HG03280 (cell line): ENCODE measurements around the gene EEFSEC.

Source experiments
- ATAC-seq: cut with Tn5 transposase; IDR thresholded peaks from one replicate; pipeline ENCODE4 v1.9.1; 2021; ENCODE audit warnings: mild to moderate bottlenecking, moderate library complexity; ENCODE audit not compliant: unreplicated experiment

The EEFSEC gene

DNA sequence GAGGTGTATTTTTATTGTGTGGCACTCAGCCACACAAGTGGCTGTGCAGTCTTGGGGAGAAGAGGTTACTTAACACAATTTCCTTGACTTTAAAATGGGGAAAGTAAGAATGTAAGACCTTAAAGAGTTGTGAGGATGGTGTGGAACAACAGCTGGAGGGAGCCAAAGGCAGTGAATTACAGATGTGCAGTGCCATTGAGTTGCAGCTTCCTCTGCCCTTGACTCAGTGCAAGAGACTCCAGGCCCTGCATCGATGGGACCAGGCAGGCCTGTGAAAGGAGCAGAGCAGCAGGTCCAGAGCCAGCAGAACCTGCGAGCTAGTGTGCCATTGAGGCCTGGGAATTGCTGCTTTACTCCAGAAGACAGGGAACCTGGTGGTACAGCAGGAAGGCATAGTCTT is 27.2 kb downstream of the EEFSEC start:
- ATAC-seq: no peak

DNA sequence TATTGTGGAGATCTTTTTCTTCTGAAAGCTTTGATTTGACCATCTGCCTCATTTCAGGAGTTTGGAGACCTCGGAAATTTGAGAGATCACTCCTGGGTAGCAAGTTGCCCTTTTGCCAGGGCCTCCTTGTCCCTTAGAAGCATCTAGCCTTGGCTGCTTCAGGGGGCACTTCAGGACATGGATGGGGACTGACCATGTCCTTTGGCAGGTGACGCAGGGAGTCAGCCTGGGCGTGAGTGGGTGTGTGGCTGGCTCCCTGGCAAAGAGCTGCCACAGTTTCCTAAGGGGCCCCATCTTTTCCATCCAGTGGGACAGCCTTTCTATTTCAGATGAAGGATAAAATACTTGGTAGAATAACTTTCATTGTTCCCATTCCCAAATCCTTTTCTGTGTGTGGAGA is 27.6 kb downstream of the EEFSEC start:
- ATAC-seq: no peak

DNA sequence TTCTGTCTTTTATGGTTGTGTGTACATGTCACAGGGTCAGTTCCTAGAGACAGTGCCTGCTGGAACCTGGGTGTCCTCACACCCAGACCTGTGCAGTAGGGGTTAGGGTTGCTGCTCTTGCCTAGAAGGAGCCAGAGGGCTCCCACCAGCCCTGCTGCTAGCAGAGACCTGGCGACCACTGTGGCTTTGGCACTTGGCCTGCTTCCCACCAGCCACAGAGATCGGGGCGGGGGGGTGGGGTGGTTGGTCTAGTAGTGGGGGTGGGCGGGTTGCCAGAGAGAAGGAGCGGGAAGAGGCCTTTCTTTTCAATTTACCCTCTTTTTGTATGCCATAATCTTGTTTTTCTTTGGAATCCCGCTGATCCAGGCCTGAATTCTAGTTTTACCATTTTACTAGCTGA is 29.4 kb downstream of the EEFSEC start:
- no peak for ATAC-seq

DNA sequence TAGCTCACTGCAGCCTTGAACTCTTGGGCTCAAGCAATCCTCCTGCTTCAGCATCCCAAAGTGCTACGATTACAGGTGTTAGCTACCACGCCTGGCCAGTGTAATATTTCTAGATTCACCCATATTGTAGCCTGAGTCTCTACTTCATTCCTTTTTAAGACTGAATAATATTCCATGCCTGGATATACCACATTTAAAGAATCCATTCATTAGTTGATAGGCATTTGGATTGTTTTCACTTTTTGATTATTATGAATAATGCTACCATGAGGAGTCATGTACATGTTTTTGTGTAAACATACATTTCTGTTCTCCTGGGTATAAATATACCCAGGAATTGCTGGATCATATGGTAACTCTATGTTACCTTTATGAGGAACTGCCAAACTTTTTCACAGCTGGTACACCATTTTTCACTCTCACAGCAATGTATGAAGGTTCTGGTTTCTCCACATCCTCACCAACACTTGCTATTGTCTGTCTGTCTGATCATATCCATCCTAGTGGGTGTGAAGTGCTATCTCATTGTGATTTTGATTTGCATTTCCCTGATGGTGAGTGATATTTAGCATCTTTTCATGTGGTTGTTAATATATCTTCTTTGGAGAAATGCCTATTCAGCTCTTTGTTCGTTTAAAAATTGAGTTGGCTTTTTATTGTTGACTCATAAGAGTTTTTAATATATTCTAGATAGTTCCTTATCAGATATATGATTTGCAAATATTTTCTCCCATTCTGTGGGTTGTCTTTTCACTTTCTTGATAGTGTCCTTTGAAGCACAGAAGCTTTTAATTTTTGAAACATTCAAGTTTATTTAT is 32.6 kb downstream of the EEFSEC start:
- ATAC-seq: no peak

DNA sequence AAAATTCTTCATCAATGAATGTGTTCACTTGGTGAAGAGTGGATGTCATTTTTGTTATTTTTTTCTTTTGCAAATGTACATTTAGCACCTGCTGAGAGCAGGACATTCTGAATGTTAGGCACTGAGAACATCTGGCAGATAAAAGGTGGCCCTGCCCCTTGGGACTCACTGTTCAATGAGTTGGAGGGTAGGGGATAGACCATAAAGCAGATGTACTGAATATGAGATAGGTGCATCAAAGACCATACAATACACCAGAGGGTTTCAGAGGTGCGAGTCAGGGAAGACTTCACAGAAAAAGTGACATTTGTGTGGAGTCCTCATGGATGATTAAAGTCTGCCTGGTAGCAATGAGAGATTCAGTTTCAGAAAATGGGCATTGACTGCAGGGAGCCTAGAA is 34.2 kb downstream of the EEFSEC start:
- ATAC-seq: no peak

DNA sequence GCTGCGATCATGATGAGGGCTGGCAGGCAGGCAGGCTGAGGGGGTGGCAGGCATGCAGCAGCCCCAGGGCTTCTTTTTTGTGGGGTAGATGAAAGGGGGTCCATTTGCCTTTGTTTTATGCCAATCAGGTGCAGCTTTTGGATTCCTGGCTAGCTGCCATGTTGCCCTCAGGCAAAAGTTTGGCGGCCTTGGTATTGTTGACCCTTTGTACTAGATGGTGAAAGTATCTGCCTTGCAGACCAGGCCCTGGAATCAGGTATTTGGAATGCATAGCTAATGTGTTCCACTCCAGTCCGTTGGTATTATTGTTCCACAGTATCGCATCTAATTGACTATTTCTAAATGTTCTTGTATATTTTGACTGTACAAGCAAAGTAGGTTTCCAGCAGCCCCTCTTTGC is 35.0 kb downstream of the EEFSEC start:
- no peak for ATAC-seq

DNA sequence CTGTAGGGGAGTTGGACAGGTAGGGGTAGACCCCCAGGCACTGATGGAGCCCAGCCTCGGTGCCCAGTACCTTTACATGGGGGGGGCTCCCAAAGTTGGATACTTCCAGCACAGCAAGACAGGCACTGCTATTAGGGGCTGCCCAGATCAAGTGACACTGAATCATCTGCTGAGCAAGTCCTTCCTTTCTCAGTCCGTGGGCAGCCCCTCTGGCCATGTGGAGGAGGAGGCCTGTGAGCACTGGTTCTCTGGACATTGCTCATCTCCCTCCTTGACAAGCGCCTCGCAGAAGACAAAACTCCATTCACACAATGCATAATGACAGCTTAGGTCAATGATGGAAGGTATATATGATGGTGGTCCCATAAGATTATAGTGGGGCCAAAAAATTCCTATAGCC is 35.7 kb downstream of the EEFSEC start:
- ATAC-seq: no peak

DNA sequence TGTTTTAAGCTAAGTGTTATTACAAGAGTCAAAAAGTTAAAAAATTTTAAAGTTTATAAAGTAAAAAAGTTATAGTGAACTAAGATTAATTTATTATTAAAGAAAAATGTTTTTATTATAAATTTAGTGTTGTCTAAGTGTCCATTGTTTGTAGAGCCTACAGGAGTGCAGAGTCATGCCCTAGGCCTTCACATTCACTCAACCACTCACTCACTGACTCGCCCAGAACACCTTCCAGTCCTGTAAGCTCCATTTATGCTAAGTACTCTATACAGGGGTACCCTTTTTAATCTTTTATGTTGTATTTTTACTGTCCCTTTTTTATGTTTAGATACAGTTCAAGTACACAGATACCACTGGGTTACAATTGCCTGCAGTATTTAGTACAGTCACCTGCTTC is 37.2 kb downstream of the EEFSEC start:
- ATAC-seq: no peak

DNA sequence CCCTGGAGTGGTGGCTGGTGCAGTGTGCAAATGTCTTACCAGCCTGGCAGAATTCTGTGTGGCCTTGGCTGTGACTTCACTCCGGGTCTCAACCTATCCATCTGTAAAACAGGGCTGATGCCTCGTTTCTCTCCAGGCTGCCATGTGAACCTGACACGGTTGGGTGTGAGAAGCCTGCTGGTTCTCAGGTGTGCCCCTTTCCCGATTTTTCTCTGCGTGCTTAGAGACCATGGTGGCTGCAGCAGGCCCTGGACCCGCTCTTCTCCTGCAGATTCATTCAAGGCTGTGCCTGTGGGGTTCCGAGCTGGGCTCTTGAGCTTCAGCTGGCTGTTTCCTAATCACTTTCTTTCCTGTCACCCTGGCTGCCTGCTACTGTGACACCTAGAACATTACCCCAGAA is 38.9 kb downstream of the EEFSEC start:
- no peak for ATAC-seq

DNA sequence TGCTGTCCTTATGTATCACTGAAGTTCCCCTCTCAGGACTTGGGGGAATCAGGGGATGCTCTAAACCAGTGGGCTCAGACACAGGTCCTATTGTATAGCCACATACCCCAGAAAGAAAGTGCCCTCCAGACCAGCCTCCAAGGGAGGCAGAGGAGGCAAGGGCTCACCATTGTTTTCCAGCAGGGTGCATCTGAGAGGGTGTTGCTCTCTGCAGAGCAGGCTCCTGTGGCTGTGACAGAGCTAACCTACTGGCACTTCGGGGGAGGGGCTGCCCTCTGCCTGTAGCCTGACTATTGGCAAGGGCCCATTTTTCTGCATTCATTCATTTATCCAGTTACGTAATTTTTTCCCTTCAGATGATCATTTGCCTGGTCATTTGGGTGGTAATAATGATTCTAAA is 39.9 kb downstream of the EEFSEC start:
- no peak for ATAC-seq

DNA sequence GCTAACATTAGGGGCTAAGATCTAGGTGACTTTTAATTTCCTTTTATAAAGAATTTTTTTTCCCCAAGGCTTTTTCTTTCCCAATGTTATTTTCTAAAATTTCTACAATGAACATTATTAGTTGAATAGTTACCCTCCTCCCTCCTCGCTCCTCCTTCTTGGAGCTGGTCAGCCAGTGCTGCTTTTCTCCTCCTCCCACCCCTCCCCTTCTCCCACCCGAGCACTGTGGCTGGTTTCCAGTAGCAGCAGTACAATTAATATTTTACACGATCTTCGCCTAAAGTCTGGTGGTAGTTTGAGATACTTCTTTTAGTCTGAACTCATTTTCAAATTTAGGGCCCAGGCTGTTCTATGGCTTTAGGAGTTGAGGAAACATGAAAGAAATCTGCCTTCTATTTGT is 41.6 kb downstream of the EEFSEC start:
- no peak for ATAC-seq

DNA sequence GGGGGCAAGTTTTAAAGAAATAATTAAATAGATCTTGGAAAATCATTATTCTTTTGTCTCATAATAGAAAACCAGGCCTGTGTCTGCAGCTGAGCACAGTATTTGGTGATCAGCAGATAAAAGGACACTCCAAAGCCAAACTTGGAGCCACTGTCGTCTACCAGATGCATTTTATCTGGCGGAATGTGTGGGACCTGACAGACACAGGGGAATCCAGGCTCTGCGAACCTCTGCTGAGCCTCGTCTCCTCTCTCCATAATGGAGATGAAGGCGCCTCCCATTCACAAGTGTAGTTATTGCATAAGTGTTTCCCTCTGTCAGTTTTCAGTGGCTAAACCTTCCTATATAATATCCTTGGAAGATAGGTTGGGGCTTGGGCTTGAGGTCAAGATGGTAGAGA is 42.1 kb downstream of the EEFSEC start:
- no peak for ATAC-seq

DNA sequence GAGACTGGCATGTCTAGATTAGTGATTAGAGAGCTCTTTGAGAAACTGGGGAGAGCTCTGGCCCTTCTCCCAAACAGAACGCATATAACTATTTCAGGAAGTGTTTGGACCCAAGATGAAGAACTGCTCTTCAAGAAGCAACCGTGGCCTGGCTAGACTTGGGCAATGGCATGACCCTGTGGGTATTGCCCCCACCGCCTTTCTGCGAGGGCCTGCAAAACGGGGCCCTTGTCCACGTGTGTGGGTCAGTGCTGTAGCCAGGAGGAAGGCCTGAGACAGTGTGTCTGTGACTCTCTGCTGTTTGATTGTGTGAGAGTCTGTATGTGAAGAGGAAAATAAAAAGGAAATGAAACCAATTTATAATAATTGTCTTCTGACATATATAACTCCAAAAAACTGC is 42.5 kb downstream of the EEFSEC start:
- no peak for ATAC-seq

DNA sequence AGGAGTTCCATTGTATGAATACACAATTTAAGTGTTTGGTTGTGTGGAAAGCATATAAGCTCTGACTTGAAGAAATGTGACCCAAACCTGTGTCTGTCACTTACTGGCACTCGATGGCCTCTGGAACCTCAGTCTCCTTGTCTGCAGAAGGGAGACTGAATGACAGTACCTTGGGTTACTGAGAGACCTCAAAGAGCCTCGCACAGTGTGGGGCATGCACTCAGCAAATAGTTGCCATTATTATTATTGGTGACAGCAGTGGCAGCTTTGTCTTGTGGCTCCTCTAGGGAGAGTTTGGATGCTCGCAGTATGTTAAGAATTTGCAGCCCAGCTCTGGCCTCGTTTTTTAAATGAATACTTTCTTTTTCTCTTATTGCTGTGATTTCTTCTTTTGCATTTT is 43.4 kb downstream of the EEFSEC start:
- ATAC-seq: no peak

DNA sequence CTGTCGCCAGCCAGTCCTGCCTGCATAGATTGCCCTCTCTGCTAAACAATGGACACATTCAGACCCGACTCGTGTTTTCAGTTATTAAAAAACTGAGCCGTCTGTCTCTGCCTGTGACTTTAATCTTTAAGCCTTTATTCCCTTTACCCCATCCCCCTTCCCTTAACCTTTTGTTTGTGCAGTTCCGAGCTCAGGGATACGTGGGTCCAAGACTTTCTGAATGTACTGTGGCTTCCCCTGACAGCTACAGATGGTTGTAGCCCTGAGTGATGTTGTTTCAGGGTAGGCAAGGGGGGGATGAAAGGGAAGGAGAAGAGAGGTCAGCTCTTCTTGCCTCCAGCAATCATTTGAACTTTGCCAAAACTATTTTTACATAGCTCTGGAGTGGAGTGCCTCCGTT is 44.6 kb downstream of the EEFSEC start:
- no peak for ATAC-seq

DNA sequence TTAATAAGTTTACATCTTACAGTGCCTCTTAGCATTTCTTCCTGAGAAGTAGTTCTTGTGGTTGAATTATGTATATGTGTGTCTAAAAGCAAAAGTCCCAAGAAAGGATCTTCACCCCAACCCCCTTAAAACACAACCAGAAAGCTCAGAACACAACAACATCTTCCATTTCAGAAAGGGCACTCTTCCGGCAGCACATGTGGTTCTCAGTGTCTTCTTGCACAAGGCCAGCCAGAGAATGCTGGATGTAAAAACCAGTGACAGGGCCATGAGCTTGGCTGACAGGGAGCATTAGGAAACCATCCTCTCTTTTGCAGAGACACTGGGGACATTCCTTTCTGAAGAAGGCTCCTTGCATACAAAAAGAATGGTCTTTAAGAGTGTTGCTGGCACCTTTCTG is 45.0 kb downstream of the EEFSEC start:
- no peak for ATAC-seq

DNA sequence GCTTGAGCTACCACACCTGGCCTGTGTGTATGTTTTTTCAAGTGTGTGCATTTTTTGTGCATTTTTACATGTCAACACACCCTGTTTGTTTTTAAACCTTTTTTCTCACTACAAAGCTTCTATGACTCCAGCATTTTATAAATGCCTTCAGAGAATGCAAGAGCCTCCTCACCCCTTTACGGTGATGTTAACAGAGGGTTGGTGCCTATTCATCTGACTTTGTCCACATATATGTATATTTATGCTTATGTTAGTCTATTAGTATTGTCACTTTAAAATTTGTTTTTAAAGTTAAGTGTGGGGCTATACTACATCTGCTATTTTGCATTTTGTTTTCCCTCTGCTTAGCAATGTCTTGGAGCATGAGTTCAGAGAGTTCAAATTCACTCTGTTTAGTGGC is 45.8 kb downstream of the EEFSEC start:
- ATAC-seq: no peak

DNA sequence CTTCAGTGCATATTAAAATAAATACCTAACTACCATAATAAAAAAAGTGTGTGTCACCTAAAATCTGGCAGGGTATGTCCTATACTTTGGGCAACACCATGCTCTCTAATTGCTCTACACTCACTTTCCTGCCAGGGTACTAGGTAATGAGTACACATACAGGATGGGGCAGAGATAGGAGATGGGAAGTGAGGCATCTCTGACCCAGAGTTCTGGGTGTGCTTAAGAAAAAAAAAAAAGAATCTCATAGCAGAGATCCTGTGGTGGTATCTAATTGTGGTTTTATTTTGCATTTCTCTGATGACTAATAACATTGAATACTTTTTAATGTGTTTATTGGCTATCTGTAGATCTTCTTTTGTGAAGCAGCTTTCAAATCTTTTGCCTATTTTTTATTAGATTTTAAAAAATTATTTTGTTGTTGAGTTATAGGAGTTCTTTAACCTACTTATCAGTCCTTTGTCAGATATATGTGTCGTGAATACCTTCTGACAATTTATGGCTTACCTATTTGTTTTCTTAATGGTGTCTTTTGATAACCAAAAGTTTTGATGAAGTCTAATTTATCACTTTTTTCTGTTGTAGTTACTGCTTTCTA is 48.0 kb downstream of the EEFSEC start:
- ATAC-seq: no peak

DNA sequence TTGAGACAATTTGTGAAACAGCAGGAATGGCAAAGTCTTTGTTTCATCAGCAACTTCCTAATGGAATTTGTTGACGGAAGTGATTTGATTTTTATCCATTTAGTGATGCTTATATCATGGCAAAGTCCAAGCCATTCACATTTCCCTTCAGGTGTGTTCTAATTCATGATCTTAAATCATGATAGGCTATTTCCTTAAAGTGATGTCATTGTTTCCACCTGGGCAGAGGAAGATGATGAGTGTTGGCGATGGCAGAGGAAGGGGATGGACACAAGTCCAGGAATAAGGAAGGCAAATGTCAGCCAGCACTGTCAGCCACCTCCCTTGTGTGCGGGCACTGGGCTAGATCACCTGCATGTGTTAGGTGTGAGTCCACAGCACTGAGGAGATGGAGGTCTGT is 49.9 kb downstream of the EEFSEC start:
- no peak for ATAC-seq

DNA sequence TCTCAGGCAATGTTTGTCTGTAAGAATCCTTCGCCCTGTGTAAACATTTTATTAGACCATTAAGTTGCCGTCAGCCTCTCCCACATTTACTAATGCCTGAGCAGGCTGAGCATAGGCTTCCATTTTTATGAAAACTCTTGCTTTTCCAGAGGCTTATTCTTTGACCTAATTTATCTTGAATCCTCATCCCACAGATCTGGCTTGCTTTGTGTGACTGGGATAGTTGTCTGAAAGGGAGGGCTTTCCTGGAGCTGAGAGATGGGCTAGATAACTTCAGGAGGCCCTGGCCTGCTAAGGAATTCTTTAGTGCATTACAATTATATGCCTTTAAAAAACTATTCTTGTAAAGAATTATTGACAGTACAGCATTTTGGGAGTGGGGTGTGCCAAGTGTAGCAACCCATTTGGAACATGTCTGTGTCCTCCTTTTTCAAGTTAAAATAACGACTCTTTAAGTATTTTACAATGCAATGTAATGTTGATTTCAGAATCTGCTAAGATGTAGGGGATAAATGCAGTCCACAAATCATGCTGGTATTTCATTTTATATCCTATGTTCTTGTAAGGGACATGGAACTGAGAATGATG is 52.4 kb downstream of the EEFSEC start:
- no peak for ATAC-seq

DNA sequence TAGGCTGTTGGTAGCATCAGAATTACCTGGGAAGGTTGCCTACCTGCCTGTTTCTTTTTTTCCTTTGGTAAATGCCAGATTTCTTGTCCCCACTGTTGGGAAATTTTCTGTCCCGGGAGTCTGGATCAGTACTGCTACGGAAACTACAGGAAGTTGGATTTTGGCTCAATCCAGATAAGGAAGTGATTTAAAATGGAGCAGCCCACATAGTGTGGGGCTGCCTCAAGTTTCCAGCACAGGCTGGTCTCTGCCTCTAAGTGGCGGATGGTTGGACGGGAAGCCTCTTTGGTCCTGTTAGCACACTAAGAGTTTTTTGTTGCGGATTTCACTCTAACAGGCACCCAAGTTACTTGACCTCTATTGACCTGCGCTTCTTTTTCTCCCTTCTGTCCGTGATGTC is 54.7 kb downstream of the EEFSEC start:
- ATAC-seq: no peak

DNA sequence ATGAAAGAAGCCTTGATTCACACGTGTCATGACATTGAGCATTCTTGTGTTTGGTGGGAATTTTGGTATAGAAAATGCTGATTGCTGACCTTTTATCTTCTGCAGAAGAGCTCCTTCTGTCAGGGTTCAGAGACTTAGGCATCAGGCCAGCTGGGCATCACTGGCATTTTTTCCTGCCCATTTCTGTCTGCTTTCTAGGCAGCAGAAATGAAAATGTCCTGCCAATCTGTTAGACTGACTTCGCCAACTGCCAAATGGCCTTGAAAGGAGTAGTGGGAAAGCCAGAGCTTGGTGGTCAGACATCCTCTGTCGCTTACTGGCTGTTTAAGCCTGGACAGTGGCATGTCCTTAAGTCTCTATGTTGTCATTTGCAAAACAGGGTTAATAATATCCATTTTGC is 57.4 kb downstream of the EEFSEC start:
- ATAC-seq: no peak

DNA sequence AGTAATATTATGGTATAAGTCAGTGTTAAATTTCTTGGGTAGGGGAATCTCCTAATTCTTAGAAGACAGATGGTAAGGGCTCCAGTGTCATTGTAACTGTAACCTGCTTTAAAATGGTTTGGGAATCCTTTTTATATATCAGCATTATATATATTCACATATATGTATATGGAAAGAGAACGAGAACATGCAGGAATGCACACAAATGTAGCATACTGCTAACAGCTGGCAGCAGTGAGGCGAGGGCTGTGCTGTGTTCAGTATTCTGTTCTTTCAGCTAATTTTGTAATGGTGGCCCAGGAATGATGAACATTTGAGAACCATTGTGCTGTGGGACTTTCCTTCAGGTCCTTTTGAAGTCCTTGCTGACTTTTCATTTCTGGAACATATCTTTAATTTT is 60.8 kb downstream of the EEFSEC start:
- ATAC-seq: no peak
